ENCODE results near the gene FAM186B.

FAM186B gene

GRCh38 chr12:49560695-49561094 is 44.7 kb downstream of the FAM186B start:
- Histone ChIP-seq H3K4me1 (ENCODE audit: control insufficient read depth in 2 of 2, insufficient read depth in 2 of 2, low read length in 2 of 2) (no peaks in the 10 kb centered on the region), H3K36me3 (ENCODE audit: control insufficient read depth in 2 of 2, insufficient read depth in 2 of 2, low read length in 2 of 2) (peaks cover 62 to 88% of the 10 kb centered on the region in 2 donors), H3K9ac (ENCODE audit: low read depth in 1 of 2, low read length in 2 of 2) (no peak overlapping the region), H3K27ac (ENCODE audit: low read depth in 2 of 2, low read length in 2 of 2) (no peak overlapping the region), H3K9me3 (ENCODE audit: control insufficient read depth in 2 of 2, low read length in 2 of 2) (no peaks in the 10 kb centered on the region), H3K4me3 (ENCODE audit: low read length in 2 of 2) (no peak overlapping the region), H3K27me3 (ENCODE audit: control insufficient read depth in 2 of 2, insufficient read depth in 2 of 2, low read length in 2 of 2) (no peaks in the 10 kb centered on the region)

- Histone ChIP-seq H3K4me1 (ENCODE audit: control insufficient read depth in 2 of 2, insufficient read depth in 2 of 2, low read length in 2 of 2) (no peaks in the 10 kb centered on the region), H3K27ac (ENCODE audit: low read depth in 2 of 2, low read length in 2 of 2) (no peak overlapping the region), H3K9me3 (ENCODE audit: control insufficient read depth in 2 of 2, low read length in 2 of 2) (no peaks in the 10 kb centered on the region), H3K9ac (ENCODE audit: low read depth in 1 of 2, low read length in 2 of 2) (no peak overlapping the region), H3K27me3 (ENCODE audit: control insufficient read depth in 2 of 2, insufficient read depth in 2 of 2, low read length in 2 of 2) (no peaks in the 10 kb centered on the region), H3K36me3 (ENCODE audit: control insufficient read depth in 2 of 2, insufficient read depth in 2 of 2, low read length in 2 of 2) (peaks cover 50 to 77% of the 10 kb centered on the region in 2 donors), H3K4me3 (ENCODE audit: low read length in 2 of 2) (no peak overlapping the region)
These were observed 46.3 kb downstream of the FAM186B start for GRCh38 chr12:49559011-49559675.

DNA sequence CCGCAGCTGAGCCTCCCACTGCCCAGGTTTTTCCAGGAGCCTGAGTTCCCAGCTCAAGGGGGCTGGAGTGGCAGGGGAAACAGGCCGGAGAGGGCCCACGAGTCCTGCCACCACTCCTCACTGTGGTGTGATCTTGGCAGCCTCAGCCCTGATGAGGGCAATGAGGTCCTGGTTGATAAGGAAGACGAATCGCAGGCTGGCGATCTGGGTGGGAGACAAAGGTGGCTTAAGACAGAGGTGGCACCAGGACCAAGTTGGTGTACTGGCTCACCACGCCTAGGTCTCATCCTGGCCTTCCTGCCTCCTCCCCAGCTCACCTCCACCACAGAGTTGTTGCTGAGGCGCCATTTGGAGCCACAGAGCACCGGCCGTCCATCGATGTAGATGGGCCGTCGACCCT is 46.9 kb downstream of the FAM186B start:
- H3K4me1 ChIP-seq (ENCODE audit: control insufficient read depth in 2 of 2, insufficient read depth in 2 of 2, low read length in 2 of 2), result no peaks in the 10 kb centered on the region

DNA sequence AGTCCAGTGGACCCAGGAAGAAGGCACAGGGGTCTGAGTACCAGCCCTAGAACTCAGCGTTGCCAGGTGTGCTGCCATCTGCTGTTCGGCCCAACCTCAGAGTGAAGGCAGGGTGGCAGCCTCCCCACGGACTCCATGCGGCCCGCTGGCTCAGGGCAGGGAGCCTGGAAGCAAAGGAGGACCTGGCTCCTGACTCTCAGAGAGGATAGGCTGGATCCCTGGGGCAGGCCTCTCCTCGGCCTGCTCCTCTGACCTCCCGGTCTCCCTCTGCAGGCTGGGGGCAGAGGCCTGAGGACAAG is 47.6 kb downstream of the FAM186B start:
- Histone ChIP-seq H3K4me3 (ENCODE audit: low read length in 2 of 2) (no peak overlapping the region), H3K4me1 (ENCODE audit: control insufficient read depth in 2 of 2, insufficient read depth in 2 of 2, low read length in 2 of 2) (no peaks in the 10 kb centered on the region), H3K9me3 (ENCODE audit: control insufficient read depth in 2 of 2, low read length in 2 of 2) (no peaks in the 10 kb centered on the region), H3K36me3 (ENCODE audit: control insufficient read depth in 2 of 2, insufficient read depth in 2 of 2, low read length in 2 of 2) (peaks cover 39 to 64% of the 10 kb centered on the region in 2 donors), H3K27ac (ENCODE audit: low read depth in 2 of 2, low read length in 2 of 2) (no peak overlapping the region), H3K27me3 (ENCODE audit: control insufficient read depth in 2 of 2, insufficient read depth in 2 of 2, low read length in 2 of 2) (no peaks in the 10 kb centered on the region), H3K9ac (ENCODE audit: low read depth in 1 of 2, low read length in 2 of 2) (no peak overlapping the region)

More for the DNA sequence above, 46.9 kb downstream of the FAM186B start:
- Histone ChIP-seq H3K9ac (ENCODE audit: low read depth in 1 of 2, low read length in 2 of 2) (no peak overlapping the region), H3K9me3 (ENCODE audit: control insufficient read depth in 2 of 2, low read length in 2 of 2) (no peaks in the 10 kb centered on the region), H3K27ac (ENCODE audit: low read depth in 2 of 2, low read length in 2 of 2) (no peak overlapping the region), H3K27me3 (ENCODE audit: control insufficient read depth in 2 of 2, insufficient read depth in 2 of 2, low read length in 2 of 2) (no peaks in the 10 kb centered on the region), H3K4me3 (ENCODE audit: low read length in 2 of 2) (no peak overlapping the region), H3K36me3 (ENCODE audit: control insufficient read depth in 2 of 2, insufficient read depth in 2 of 2, low read length in 2 of 2) (peaks cover 46 to 71% of the 10 kb centered on the region in 2 donors)

GRCh38 chr12:49557187-49557916 is 48.1 kb downstream of the FAM186B start:
- no peak overlapping the region for H3K4me3 ChIP-seq (ENCODE audit: low read length in 2 of 2)
- H3K9me3 ChIP-seq (ENCODE audit: control insufficient read depth in 2 of 2, low read length in 2 of 2), result no peaks in the 10 kb centered on the region
- H3K27ac ChIP-seq (ENCODE audit: low read depth in 2 of 2, low read length in 2 of 2), result no peak overlapping the region
- no peaks in the 10 kb centered on the region for H3K27me3 ChIP-seq (ENCODE audit: control insufficient read depth in 2 of 2, insufficient read depth in 2 of 2, low read length in 2 of 2)
- H3K36me3 ChIP-seq (ENCODE audit: control insufficient read depth in 2 of 2, insufficient read depth in 2 of 2, low read length in 2 of 2), result peaks cover 34 to 60% of the 10 kb centered on the region in 2 donors
- H3K9ac ChIP-seq (ENCODE audit: low read depth in 1 of 2, low read length in 2 of 2), result no peak overlapping the region
- no peaks in the 10 kb centered on the region for H3K4me1 ChIP-seq (ENCODE audit: control insufficient read depth in 2 of 2, insufficient read depth in 2 of 2, low read length in 2 of 2)

GRCh38 chr12:49556391-49557186 is 48.9 kb downstream of the FAM186B start:
- Histone ChIP-seq H3K27me3 (ENCODE audit: control insufficient read depth in 2 of 2, insufficient read depth in 2 of 2, low read length in 2 of 2) (no peaks in the 10 kb centered on the region), H3K27ac (ENCODE audit: low read depth in 2 of 2, low read length in 2 of 2) (no peak overlapping the region), H3K36me3 (ENCODE audit: control insufficient read depth in 2 of 2, insufficient read depth in 2 of 2, low read length in 2 of 2) (peaks cover 29 to 52% of the 10 kb centered on the region in 2 donors), H3K4me1 (ENCODE audit: control insufficient read depth in 2 of 2, insufficient read depth in 2 of 2, low read length in 2 of 2) (no peaks in the 10 kb centered on the region), H3K4me3 (ENCODE audit: low read length in 2 of 2) (no peak overlapping the region), H3K9ac (ENCODE audit: low read depth in 1 of 2, low read length in 2 of 2) (no peak overlapping the region), H3K9me3 (ENCODE audit: control insufficient read depth in 2 of 2, low read length in 2 of 2) (no peaks in the 10 kb centered on the region)

DNA sequence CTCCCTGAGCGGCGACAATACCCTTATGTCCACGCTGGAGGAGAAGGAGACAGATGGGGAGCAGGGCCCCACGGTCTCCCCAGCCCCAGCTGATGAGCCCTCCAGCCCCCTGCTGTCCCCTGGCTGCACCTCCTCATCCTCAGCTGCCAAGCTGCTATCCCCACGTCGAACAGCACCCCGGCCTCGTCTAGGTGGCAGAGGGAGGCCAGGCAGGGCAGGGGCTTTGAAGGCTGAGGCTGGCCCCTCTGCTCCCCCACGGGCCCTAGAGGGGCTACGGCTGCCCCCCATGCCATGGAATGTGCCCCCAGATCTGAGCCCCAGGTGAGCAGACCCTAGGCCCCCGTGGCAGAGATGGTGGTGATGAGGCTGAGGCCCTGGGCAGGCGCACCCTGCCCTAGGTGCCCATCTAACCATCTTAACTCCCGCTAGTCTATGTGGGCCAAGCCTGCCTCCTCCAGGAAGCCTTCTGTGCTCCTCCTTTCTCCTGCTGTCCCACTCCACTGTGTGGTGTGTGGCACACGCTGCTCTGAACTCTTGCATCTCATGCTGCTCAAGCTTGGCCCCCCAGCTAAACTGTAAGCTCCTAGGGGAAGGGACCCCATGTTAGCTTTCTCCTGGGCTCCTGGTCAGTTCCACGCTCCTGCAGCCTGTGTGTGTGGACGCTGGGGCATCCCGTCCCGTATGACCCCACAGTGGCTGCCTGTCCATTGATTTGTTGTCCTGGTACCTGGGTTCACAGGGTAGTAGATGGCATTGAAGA is 49.6 kb downstream of the FAM186B start:
- Histone ChIP-seq H3K9ac (ENCODE audit: low read depth in 1 of 2, low read length in 2 of 2) (no peak overlapping the region), H3K4me3 (ENCODE audit: low read length in 2 of 2) (no peak overlapping the region), H3K27ac (ENCODE audit: low read depth in 2 of 2, low read length in 2 of 2) (no peak overlapping the region), H3K27me3 (ENCODE audit: control insufficient read depth in 2 of 2, insufficient read depth in 2 of 2, low read length in 2 of 2) (peaks cover 0 to 1% of the 10 kb centered on the region in 2 donors), H3K9me3 (ENCODE audit: control insufficient read depth in 2 of 2, low read length in 2 of 2) (no peaks in the 10 kb centered on the region), H3K36me3 (ENCODE audit: control insufficient read depth in 2 of 2, insufficient read depth in 2 of 2, low read length in 2 of 2) (peaks cover 25 to 45% of the 10 kb centered on the region in 2 donors), H3K4me1 (ENCODE audit: control insufficient read depth in 2 of 2, insufficient read depth in 2 of 2, low read length in 2 of 2) (no peaks in the 10 kb centered on the region)

DNA sequence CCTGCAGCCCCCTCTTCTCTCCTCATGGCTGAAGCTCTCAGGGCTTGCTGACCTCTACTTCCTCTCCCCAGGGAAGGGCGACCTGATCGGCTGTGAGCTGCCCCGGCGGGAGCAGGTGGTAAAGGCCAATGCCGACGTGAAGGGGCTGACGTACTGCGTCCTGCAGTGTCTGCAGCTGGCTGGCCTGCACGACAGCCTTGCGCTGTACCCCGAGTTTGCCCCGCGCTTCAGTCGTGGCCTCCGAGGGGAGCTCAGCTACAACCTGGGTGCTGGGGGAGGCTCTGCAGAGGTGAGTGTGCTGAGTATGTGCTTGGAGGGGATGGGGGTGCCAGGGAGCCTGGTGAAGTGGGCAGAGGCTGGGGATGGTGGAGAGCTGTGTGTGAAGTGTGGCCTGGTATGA is 51.2 kb downstream of the FAM186B start:
- H3K27me3 ChIP-seq (ENCODE audit: control insufficient read depth in 2 of 2, insufficient read depth in 2 of 2, low read length in 2 of 2), result peaks cover 4% of the 10 kb centered on the region in 2 donors
- H3K4me1 ChIP-seq (ENCODE audit: control insufficient read depth in 2 of 2, insufficient read depth in 2 of 2, low read length in 2 of 2), result no peaks in the 10 kb centered on the region
- H3K27ac ChIP-seq (ENCODE audit: low read depth in 2 of 2, low read length in 2 of 2), result no peak overlapping the region
- H3K9ac ChIP-seq (ENCODE audit: low read depth in 1 of 2, low read length in 2 of 2), result no peak overlapping the region
- H3K36me3 ChIP-seq (ENCODE audit: control insufficient read depth in 2 of 2, insufficient read depth in 2 of 2, low read length in 2 of 2), result peaks cover 10 to 30% of the 10 kb centered on the region in 2 donors
- H3K4me3 ChIP-seq (ENCODE audit: low read length in 2 of 2), result no peak overlapping the region
- no peaks in the 10 kb centered on the region for H3K9me3 ChIP-seq (ENCODE audit: control insufficient read depth in 2 of 2, low read length in 2 of 2)

DNA sequence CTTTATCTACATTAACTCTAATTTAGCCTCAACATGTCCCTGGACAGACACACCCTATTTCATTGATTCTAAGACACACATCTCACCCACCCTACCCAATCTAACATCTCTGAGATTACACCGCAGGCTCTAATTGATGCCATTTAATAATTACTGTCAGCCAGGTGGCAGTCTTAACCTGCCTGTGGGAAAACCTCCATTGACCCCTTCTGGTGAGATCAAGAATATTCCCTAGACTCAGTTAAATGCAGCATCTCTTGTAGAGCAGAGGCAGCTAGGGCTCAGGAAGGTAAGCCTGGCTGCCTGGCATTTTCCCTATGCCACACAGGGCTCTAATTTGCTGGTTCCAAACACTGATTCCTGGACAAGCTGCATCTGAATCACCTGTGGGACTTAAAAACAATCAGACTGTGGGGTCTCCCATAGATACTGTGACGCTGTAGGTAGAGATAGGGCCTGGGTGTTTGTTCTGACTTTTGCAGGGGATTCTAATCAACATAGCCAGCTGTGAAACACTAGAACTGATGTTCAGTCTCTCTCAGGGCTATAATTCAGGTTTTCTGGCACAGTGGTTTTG is 51.8 kb downstream of the FAM186B start:
- H3K27ac ChIP-seq (ENCODE audit: low read depth in 2 of 2, low read length in 2 of 2), result no peak overlapping the region
- H3K9ac ChIP-seq (ENCODE audit: low read depth in 1 of 2, low read length in 2 of 2), result no peak overlapping the region
- H3K27me3 ChIP-seq (ENCODE audit: control insufficient read depth in 2 of 2, insufficient read depth in 2 of 2, low read length in 2 of 2), result peaks cover 4 to 8% of the 10 kb centered on the region in 2 donors
- H3K4me1 ChIP-seq (ENCODE audit: control insufficient read depth in 2 of 2, insufficient read depth in 2 of 2, low read length in 2 of 2), result peaks cover 0 to 4% of the 10 kb centered on the region in 2 donors
- H3K36me3 ChIP-seq (ENCODE audit: control insufficient read depth in 2 of 2, insufficient read depth in 2 of 2, low read length in 2 of 2), result peaks cover 4 to 24% of the 10 kb centered on the region in 2 donors
- no peaks in the 10 kb centered on the region for H3K9me3 ChIP-seq (ENCODE audit: control insufficient read depth in 2 of 2, low read length in 2 of 2)
- no peak overlapping the region for H3K4me3 ChIP-seq (ENCODE audit: low read length in 2 of 2)
